ENCODE results near the gene CCKAR.

Gene CCKAR

GRCh38 chr4:26433556-26433955 lies 56.7 kb downstream of the CCKAR start:
- Histone ChIP-seq H3K4me3 (no peak overlapping the region), H3K36me3 (peaks cover 23 to 41% (median 35%) of the 10 kb centered on the region in 3 donors), H3K4me1 (no peaks in the 10 kb centered on the region), H3K27me3 (no peaks in the 10 kb centered on the region), H3K27ac (no peak overlapping the region), H3K9me3 (no peaks in the 10 kb centered on the region)
- no peak for TF ChIP-seq CTCF (IDR thresholded peaks at IDR 0.05)
- no peak for DNase-seq
- intact Hi-C loops (cut with DNase I; ENCODE audit: low total_unique reads) = no loop called here

GRCh38 chr4:26432419-26432818 lies 57.9 kb downstream of the CCKAR start:
- H3K36me3 ChIP-seq = peaks cover 23 to 36% (median 35%) of the 10 kb centered on the region in 3 donors
- TF ChIP-seq CTCF (IDR thresholded peaks at IDR 0.05) = no peak
- no peaks in the 10 kb centered on the region for H3K27me3 ChIP-seq
- intact Hi-C loops (cut with DNase I; ENCODE audit: low total_unique reads) = no loop called here
- no peak for DNase-seq
- no peak overlapping the region for H3K4me3 ChIP-seq
- no peaks in the 10 kb centered on the region for H3K4me1 ChIP-seq
- H3K27ac ChIP-seq = no peak overlapping the region
- H3K9me3 ChIP-seq = no peaks in the 10 kb centered on the region

- peaks cover 21 to 36% (median 31%) of the 10 kb centered on the region in 3 donors for H3K36me3 ChIP-seq
- no peak overlapping the region for H3K27ac ChIP-seq
- H3K9me3 ChIP-seq = no peaks in the 10 kb centered on the region
- intact Hi-C loops (cut with DNase I; ENCODE audit: low total_unique reads) = no loop called here
- no peaks in the 10 kb centered on the region for H3K27me3 ChIP-seq
- no peak overlapping the region for H3K4me3 ChIP-seq
- no peaks in the 10 kb centered on the region for H3K4me1 ChIP-seq
- TF ChIP-seq CTCF (IDR thresholded peaks at IDR 0.05) = no peak
- DNase-seq = no peak
These were observed 58.7 kb downstream of the CCKAR start for GRCh38 chr4:26431461-26432180.

Measured in tibial artery (tissue), 4 donors.